ENCODE measurements around the gene AIG1.

The AIG1 gene

GRCh38 chr6:143110572-143110971 lies 49.9 kb downstream of the AIG1 start:
- H3K9ac ChIP-seq = no peak overlapping the region
- no peak overlapping the region for H3K4me3 ChIP-seq (IDR thresholded peaks at IDR 0.05; ENCODE audit: insufficient read depth, low read depth, low read length)
- no peak overlapping the region for H2AFZ ChIP-seq (ENCODE audit: low read depth)
- H3K36me3 ChIP-seq (ENCODE audit: insufficient read depth) = no peaks in the 10 kb centered on the region
- no peaks in the 10 kb centered on the region for H3K27me3 ChIP-seq (ENCODE audit: insufficient read depth, low read depth)
- no peak overlapping the region for H3K4me2 ChIP-seq
- no peaks in the 10 kb centered on the region for H3K79me2 ChIP-seq (ENCODE audit: insufficient read depth, low read depth)
- H4K20me1 ChIP-seq (ENCODE audit: insufficient read depth) = no peaks in the 10 kb centered on the region
- no peak for TF ChIP-seq CTCF (conservative IDR thresholded peaks at IDR 0.05; ENCODE audit: low read depth, low read length)
- H3K27ac ChIP-seq = no peak overlapping the region
- H3K4me1 ChIP-seq (ENCODE audit: low read depth, poor library complexity, severe bottlenecking) = no peaks in the 10 kb centered on the region

GRCh38 chr6:143110996-143111395 lies 50.3 kb downstream of the AIG1 start:
- Histone ChIP-seq H3K79me2 (ENCODE audit: insufficient read depth, low read depth) (no peaks in the 10 kb centered on the region), H3K27me3 (ENCODE audit: insufficient read depth, low read depth) (no peaks in the 10 kb centered on the region)
- TF ChIP-seq CTCF (conservative IDR thresholded peaks at IDR 0.05; ENCODE audit: low read depth, low read length) = no peak

DNA sequence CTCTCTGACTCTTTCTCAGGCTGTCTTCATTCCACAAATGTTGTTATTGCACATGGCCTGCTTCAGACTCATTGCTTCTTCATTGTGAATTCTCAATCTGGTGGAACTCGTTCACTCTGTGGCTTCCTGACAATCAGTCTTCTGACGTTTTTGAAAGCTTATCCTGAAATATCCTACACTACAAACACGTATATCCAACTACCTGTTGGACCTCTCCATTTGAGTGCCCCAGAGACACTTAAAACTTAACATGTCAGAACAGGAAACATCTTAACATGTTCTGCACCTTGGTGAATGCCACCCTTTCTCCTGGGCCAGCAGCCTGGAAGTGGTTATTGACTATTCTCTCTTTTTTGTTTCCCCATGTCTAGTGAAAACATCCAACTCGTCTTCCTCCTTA lies 50.8 kb downstream of the AIG1 start:
- H4K20me1 ChIP-seq (ENCODE audit: insufficient read depth) = no peaks in the 10 kb centered on the region
- no peaks in the 10 kb centered on the region for H3K27me3 ChIP-seq (ENCODE audit: insufficient read depth, low read depth)
- no peaks in the 10 kb centered on the region for H3K4me1 ChIP-seq (ENCODE audit: low read depth, poor library complexity, severe bottlenecking)
- H3K79me2 ChIP-seq (ENCODE audit: insufficient read depth, low read depth) = no peaks in the 10 kb centered on the region
- no peak overlapping the region for H3K27ac ChIP-seq
- H3K4me2 ChIP-seq = no peak overlapping the region
- H3K36me3 ChIP-seq (ENCODE audit: insufficient read depth) = no peaks in the 10 kb centered on the region
- TF ChIP-seq CTCF (conservative IDR thresholded peaks at IDR 0.05; ENCODE audit: low read depth, low read length) = no peak
- H2AFZ ChIP-seq (ENCODE audit: low read depth) = no peak overlapping the region
- H3K4me3 ChIP-seq (IDR thresholded peaks at IDR 0.05; ENCODE audit: insufficient read depth, low read depth, low read length) = no peak overlapping the region
- no peak overlapping the region for H3K9ac ChIP-seq

More at GRCh38 chr6:143110996-143111395, 50.3 kb downstream of the AIG1 start:
- H3K36me3 ChIP-seq (ENCODE audit: insufficient read depth) = no peaks in the 10 kb centered on the region
- no peak overlapping the region for H3K9ac ChIP-seq
- no peak overlapping the region for H3K27ac ChIP-seq
- H4K20me1 ChIP-seq (ENCODE audit: insufficient read depth) = no peaks in the 10 kb centered on the region
- H3K4me3 ChIP-seq (IDR thresholded peaks at IDR 0.05; ENCODE audit: insufficient read depth, low read depth, low read length) = no peak overlapping the region
- H3K4me1 ChIP-seq (ENCODE audit: low read depth, poor library complexity, severe bottlenecking) = no peaks in the 10 kb centered on the region
- no peak overlapping the region for H3K4me2 ChIP-seq
- no peak overlapping the region for H2AFZ ChIP-seq (ENCODE audit: low read depth)

DNA sequence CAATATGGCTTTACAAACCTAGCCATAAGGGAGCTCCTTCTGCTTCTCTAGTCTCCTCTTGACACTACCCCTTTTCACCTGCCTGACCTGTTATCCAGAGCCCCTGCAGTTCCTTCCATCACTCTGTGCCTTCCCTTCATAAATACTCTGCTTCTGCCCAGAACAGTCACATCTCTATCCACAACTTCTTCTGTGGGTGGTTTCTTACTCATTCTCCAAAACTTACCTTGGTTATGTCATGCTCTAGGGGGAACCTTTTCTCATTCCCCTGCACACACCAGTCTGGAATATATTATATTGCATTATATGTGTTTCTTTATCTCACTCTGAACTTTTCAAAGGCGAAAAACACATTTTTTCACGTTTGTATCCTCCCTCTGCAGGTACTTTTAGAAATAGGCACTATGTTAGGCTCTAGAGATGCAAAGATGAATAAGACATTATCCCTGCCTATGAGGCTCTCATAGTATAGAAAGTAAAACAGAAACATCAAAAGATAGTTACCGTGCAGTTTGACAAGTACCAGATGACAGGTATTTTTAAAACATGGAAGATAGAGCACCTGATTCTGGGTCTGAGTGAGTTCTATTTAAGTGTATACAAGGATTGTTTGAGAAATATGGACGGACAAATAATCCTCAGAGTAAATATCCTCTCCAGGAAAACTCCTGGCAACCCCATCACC lies 51.5 kb downstream of the AIG1 start:
- Histone ChIP-seq H3K4me3 (IDR thresholded peaks at IDR 0.05; ENCODE audit: insufficient read depth, low read depth, low read length) (no peak overlapping the region), H3K4me1 (ENCODE audit: low read depth, poor library complexity, severe bottlenecking) (no peaks in the 10 kb centered on the region), H3K4me2 (no peak overlapping the region), H4K20me1 (ENCODE audit: insufficient read depth) (no peaks in the 10 kb centered on the region), H3K27me3 (ENCODE audit: insufficient read depth, low read depth) (no peaks in the 10 kb centered on the region), H3K79me2 (ENCODE audit: insufficient read depth, low read depth) (no peaks in the 10 kb centered on the region), H3K36me3 (ENCODE audit: insufficient read depth) (no peaks in the 10 kb centered on the region), H3K27ac (no peak overlapping the region), H2AFZ (ENCODE audit: low read depth) (no peak overlapping the region), H3K9ac (no peak overlapping the region)
- TF ChIP-seq CTCF (conservative IDR thresholded peaks at IDR 0.05; ENCODE audit: low read depth, low read length) = no peak
